K562 (cell line): ENCODE results near the gene GNG7. TPM values are rescaled to one million over a fixed set of nuclear protein-coding genes. Genes with fewer than 3 reads are reported as not detected.
A peak's percentile ranks its signal among the peaks of the same experiment; 100 is the strongest.

Experiments
- ATAC-seq: fragments of 200-7000 bp; cut with Tn5 transposase; 3 replicates; pipeline ENCODE4 v1.9.1; 2020; ENCODE audit warnings: moderate library complexity
- BruUV-seq: library from RNA; stranded (reverse); fragments of 400-500 nt; replicated peaks from 2 replicates; lab custom pipeline; 2021; lab: Mats Ljungman, UMichigan
- CTCF ChIA-PET: fragments of 300-600 bp; formaldehyde crosslinking; extraction: SDS; loops from one replicate; lab custom pipeline; 2021; ENCODE audit warnings: low intra/inter-chr PET ratio; lab: Yijun Ruan, JAX
- POLR2A ChIA-PET: fragments of 300-600, 350-650 bp; sonication (Branson Sonifier 250); formaldehyde crosslinking; extraction: SDS; loops from one replicate; lab custom pipeline; 2021; ENCODE audit warnings: antibody characterized with exemption, inconsistent platforms; lab: Yijun Ruan, JAX
- DNase-seq, 4 experiments: peaks; one replicate each; pipeline versions ENCODE4 v3.0.0 to v3.0.0-alpha.2; 2011 to 2018; ENCODE audit warnings: low spot score in 3 of 4, mixed read lengths in 3 of 4; ENCODE audit errors: extremely low read depth in 1 of 4
- FAIRE-seq: peaks from 2 replicates; lab custom pipeline; 2011; peaks lifted over from hg19 to GRCh38; lab: Jason Lieb, UNC
- H2AFZ ChIP-seq: 2 replicates; pipeline ENCODE4 v1.6.0; 2011; ENCODE audit warnings: low read depth, low read length, control low read depth, inconsistent platforms
- H3K27ac ChIP-seq: fragments of 200-600 bp; 3 replicates; pipeline ENCODE4 v1.8.0; 2011; ENCODE audit warnings: low read depth, mild to moderate bottlenecking, control low read depth, inconsistent platforms, low read length, moderate library complexity, mixed read lengths; ENCODE audit errors: extremely low read depth
- H3K27me3 ChIP-seq, 2 experiments: fragments of 300-600 bp in 1 of 2; 2 replicates in 1 of 2; 3 replicates in 1 of 2; pipeline versions ENCODE4 v1.6.0 to v1.8.0; 2011; ENCODE audit warnings: inconsistent platforms in 2 of 2, low read length in 2 of 2, mild to moderate bottlenecking in 1 of 2, mixed read lengths in 1 of 2, moderate library complexity in 1 of 2; ENCODE audit not compliant: control insufficient read depth in 2 of 2, insufficient read depth in 2 of 2
- H3K36me3 ChIP-seq: fragments of 300-600 bp; 3 replicates; pipeline ENCODE4 v1.8.0; 2011; ENCODE audit warnings: mild to moderate bottlenecking, low read length, inconsistent platforms; ENCODE audit not compliant: control insufficient read depth, insufficient read depth
- H3K4me1 ChIP-seq, 2 experiments: fragments of 200-600 bp in 1 of 2; replicated peaks in 1 of 2; 2 replicates in 1 of 2; 3 replicates in 1 of 2; pipeline versions ENCODE4 v1.5.1 to v1.8.0; 2011; ENCODE audit warnings: inconsistent platforms in 2 of 2, low read length in 2 of 2, mild to moderate bottlenecking in 1 of 2, mixed read lengths in 1 of 2, moderate library complexity in 1 of 2; ENCODE audit not compliant: control insufficient read depth in 2 of 2, insufficient read depth in 2 of 2
- H3K4me2 ChIP-seq: 2 replicates; pipeline ENCODE4 v1.6.1; 2011; ENCODE audit warnings: low read length, control low read depth, inconsistent platforms, mixed read lengths; ENCODE audit not compliant: insufficient read depth
- H3K4me3 ChIP-seq: fragments of 200-600 bp; sonication (generic), shearing (Covaris generic); 2 replicates; pipeline ENCODE4 v1.5.1; 2016; ENCODE audit warnings: control low read depth, inconsistent platforms
- H3K79me2 ChIP-seq: fragments of 200-600 bp; 3 replicates; pipeline ENCODE4 v1.8.0; 2011; ENCODE audit warnings: low read length, inconsistent platforms; ENCODE audit not compliant: control insufficient read depth, insufficient read depth
- H3K9ac ChIP-seq, 2 experiments: 2 replicates each; pipeline versions ENCODE4 v1.6.0 to v1.6.1; 2011; ENCODE audit warnings: low read depth in 2 of 2, low read length in 2 of 2, control low read depth in 1 of 2, inconsistent platforms in 1 of 2, mild to moderate bottlenecking in 1 of 2, mixed read lengths in 1 of 2; ENCODE audit not compliant: insufficient read depth in 1 of 2
- H3K9me1 ChIP-seq: one replicate; pipeline ENCODE4 v1.6.0; 2011; ENCODE audit warnings: inconsistent platforms, mild to moderate bottlenecking, low read length, moderate library complexity; ENCODE audit not compliant: control insufficient read depth, insufficient read depth
- H3K9me3 ChIP-seq: replicated peaks from 2 replicates; pipeline ENCODE4 v1.5.1; 2011; ENCODE audit warnings: low read depth, low read length, inconsistent platforms; ENCODE audit not compliant: control insufficient read depth, insufficient read depth
- H4K20me1 ChIP-seq: replicated peaks from 2 replicates; pipeline ENCODE4 v1.6.1; 2011; ENCODE audit warnings: low read length, inconsistent platforms, mixed read lengths; ENCODE audit not compliant: control insufficient read depth, insufficient read depth
- ARID1B ChIP-seq: fragments of 450-650 bp; IDR thresholded peaks from 2 replicates; pipeline ENCODE4 v1.6.1; 2016; ENCODE audit warnings: antibody characterized with exemption, mild to moderate bottlenecking, inconsistent platforms
- ARID2 ChIP-seq: fragments of 450-650 bp; IDR thresholded peaks from 2 replicates; pipeline ENCODE4 v1.6.1; 2017; ENCODE audit warnings: antibody characterized with exemption, mild to moderate bottlenecking
- CBFA2T3 ChIP-seq: fragments of 450-650 bp; IDR thresholded peaks from 2 replicates; pipeline ENCODE4 v1.6.1; 2017
- CC2D1A ChIP-seq: fragments of 450-650 bp; IDR thresholded peaks from 2 replicates; pipeline ENCODE4 v1.6.1; 2017; ENCODE audit warnings: mild to moderate bottlenecking
- CTBP1 ChIP-seq: fragments of 450-650 bp; IDR thresholded peaks from 2 replicates; pipeline ENCODE4 v1.6.1; 2016; ENCODE audit warnings: borderline replicate concordance
- CTCF ChIP-seq, 3 experiments: IDR thresholded peaks in 2 of 3; conservative IDR thresholded peaks in 1 of 3; 2 replicates each; pipeline ENCODE4 v1.5.1; 2011 to 2012; ENCODE audit warnings: low read length in 3 of 3, mild to moderate bottlenecking in 3 of 3, control low read depth in 2 of 3, improper control_type of control experiment in 1 of 3, inconsistent platforms in 1 of 3, low read depth in 1 of 3, mixed read lengths in 1 of 3, moderate library complexity in 1 of 3; ENCODE audit not compliant: insufficient read depth in 2 of 3
- FOXM1 ChIP-seq, 2 experiments: fragments of 450-650 bp in 1 of 2; sonication (generic) in 1 of 2; formaldehyde crosslinking in 1 of 2; IDR thresholded peaks; 2 replicates each; pipeline versions ENCODE4 v1.6.1 to v1.9.0; 2017 to 2022; ENCODE audit warnings: low read depth in 2 of 2, mild to moderate bottlenecking in 2 of 2, missing genetic modification reagents in 1 of 2, moderate library complexity in 1 of 2
- GMEB1 ChIP-seq: fragments of 250-450 bp; sonication (Bioruptor Pico); IDR thresholded peaks from 2 replicates; pipeline ENCODE4 v1.4.0; 2020; ENCODE audit warnings: mild to moderate bottlenecking
- MTA1 ChIP-seq: fragments of 450-650 bp; IDR thresholded peaks from 2 replicates; pipeline ENCODE4 v1.6.1; 2017; ENCODE audit warnings: borderline replicate concordance
- NFIC ChIP-seq: fragments of 450-650 bp; IDR thresholded peaks from 2 replicates; pipeline ENCODE4 v1.6.1; 2017; ENCODE audit warnings: mild to moderate bottlenecking, inconsistent platforms
- RAD21 ChIP-seq, 2 experiments: fragments of 250-450 bp in 1 of 2; fragments of 450-650 bp in 1 of 2; sonication (Bioruptor Pico) in 1 of 2; formaldehyde crosslinking in 1 of 2; IDR thresholded peaks in 1 of 2; conservative IDR thresholded peaks in 1 of 2; 2 replicates each; pipeline versions ENCODE4 v1.4.0 to v1.8.0; 2020 to 2022; ENCODE audit warnings: mild to moderate bottlenecking in 2 of 2, moderate library complexity in 1 of 2
- RAD51 ChIP-seq: fragments of 450-650 bp; IDR thresholded peaks from 2 replicates; pipeline ENCODE4 v1.7.1; 2016; ENCODE audit warnings: low read depth, mild to moderate bottlenecking, borderline replicate concordance
- TFAP4 ChIP-seq: sonication (generic); formaldehyde crosslinking; IDR thresholded peaks from 2 replicates; pipeline ENCODE4 v1.8.0; 2022; ENCODE audit warnings: missing genetic modification reagents, mild to moderate bottlenecking, moderate library complexity, borderline replicate concordance
- ZBTB7A ChIP-seq: IDR thresholded peaks from 2 replicates; pipeline ENCODE4 v1.6.1; 2011; ENCODE audit warnings: low read depth, mild to moderate bottlenecking, low read length, moderate library complexity, borderline replicate concordance; ENCODE audit not compliant: control insufficient read depth
- ZNF57 ChIP-seq: fragments of 450-650 bp; formaldehyde crosslinking; IDR thresholded peaks from 2 replicates; pipeline ENCODE4 v1.4.0; 2020; ENCODE audit warnings: mild to moderate bottlenecking, moderate library complexity
- ZNF77 ChIP-seq: fragments of 250-450 bp; sonication (Bioruptor Pico); IDR thresholded peaks from 2 replicates; pipeline ENCODE4 v1.5.0; 2020
- WGBS: fragments of 100-300 bp; shearing (Covaris generic); methylation state at CpG from one replicate; pipeline ENCODE4 v1.1.6; 2016; ENCODE audit warnings: low coverage, mixed read lengths; ENCODE audit not compliant: insufficient coverage; ENCODE audit errors: missing lambda C conversion rate; 5-methylcytosine and 5-hydroxymethylcytosine counted together
- in situ Hi-C: fragments of 300-500 bp; cut with MboI; formaldehyde crosslinking; loops from 4 replicates; pipeline ENCODE4 v1.15.0; 2018; ENCODE audit warnings: inconsistent platforms, mixed read lengths
- intact Hi-C: fragments of 100-400 bp; cut with micrococcal nuclease; formaldehyde crosslinking; loops from 2 replicates; pipeline ENCODE4 v1.14.2; 2022
- polyA plus RNA-seq, 8 experiments: library from polyadenylated mRNA; depleted of rRNA in 4 of 8; stranded (reverse) in 5 of 8; unstranded in 3 of 8; fragments of >200 nt; fragmentation: Nextera tagmentation in 2 of 8; fragmentation: Illumina TruSeq in 1 of 8; extraction: Ambion mirVana in 2 of 8; extraction: Trizol in 1 of 8; gene quantifications; 2 replicates each; pipeline versions ENCODE4 v1.2.1 to v1.2.3, GENCODE V29; 2011 to 2014; ENCODE audit warnings: inconsistent platforms in 1 of 8, missing spikeins in 1 of 8
- total RNA-seq, 7 experiments: library from RNA; depleted of rRNA in 6 of 7; stranded (reverse); fragments of >200 nt in 6 of 7; fragmentation: Illumina TruSeq in 2 of 7; extraction: Trizol in 2 of 7; gene quantifications; 2 replicates each; pipeline versions ENCODE4 v1.2.1 to v1.2.3, GENCODE V29; 2011 to 2021; ENCODE audit warnings: low replicate concordance in 1 of 7

Gene GNG7
- total and polyA plus RNA-seq, 9 of the 15 experiments (the other 6 are each of a cell fraction or from before 2014, with no cell fraction given) = 0.01 to 0.20 (median 0.06) TPM; not detected in 1

GRCh38 chr19:2636897-2637683, 65.4 kb downstream of the GNG7 start:
- Histone ChIP-seq H4K20me1 (no peaks in the 10 kb centered on the region; the same call in 1 of the 2 replicates), H3K4me1 (peaks cover 0 to 22% of the 10 kb centered on the region in 2 experiments; a peak in 2 of 5 replicates), H3K9me1 (no peaks in the 10 kb centered on the region), H3K4me2 (no peak overlapping the region), H3K27ac (no peak overlapping the region), H3K36me3 (no peaks in the 10 kb centered on the region), H3K9ac (peak overlapping the region in 1 of 2 experiments; percentile 71; a peak in 1 of 4 replicates), H2AFZ (no peak overlapping the region), H3K4me3 (no peak overlapping the region), H3K9me3 (no peaks in the 10 kb centered on the region), H3K79me2 (no peaks in the 10 kb centered on the region), H3K27me3 (peaks cover 0 to 35% of the 10 kb centered on the region in 2 experiments; a peak in 3 of 5 replicates)
- BruUV-seq = no TSS peak
- DNase-seq (peak; percentile 64 to 87 (median 84)), ATAC-seq (peak; percentile 91), FAIRE-seq (no peak)
- intact Hi-C loops = no loop called here
- 13% methylated on average over 25 of the region's 37 CpGs for WGBS
- CTCF ChIA-PET = interaction anchor here (0.5 to 1.3 kb wide), 6 partner anchors 25 to 924 kb away, joined by 3 to 11 read pairs (median 4); partner anchors contain the start of gene IZUMO4
- in situ Hi-C loops = no loop called here
- POLR2A ChIA-PET = interaction anchor here (0.6 to 1.7 kb wide), 4 partner anchors 18 to 485 kb away, joined by 3 to 9 read pairs (median 4); partner anchors contain the start of genes AP3D1 and GADD45B
- peak; percentile 22; the same call in 1 of the 2 replicates for TF ChIP-seq MTA1
- TF ChIP-seq CTCF (IDR thresholded peaks at IDR 0.05 in 2 of 3, conservative IDR thresholded peaks at IDR 0.05 in 1 of 3; ENCODE audit: insufficient read depth in 2 of 3, low read depth in 1 of 3, low read length in 3 of 3) = peak; percentile 77 to 95 (median 83)
- no peak for TF ChIP-seq FOXM1 (IDR thresholded peaks at IDR 0.05; ENCODE audit: low read depth)
- TF ChIP-seq FOXM1 (CRISPR knock-in tag; IDR thresholded peaks at IDR 0.05; ENCODE audit: low read depth) = no peak
- TF ChIP-seq GMEB1 (CRISPR knock-in tag) = no peak
- peak; percentile 62 for TF ChIP-seq CC2D1A
- TF ChIP-seq CBFA2T3 = no peak
- TF ChIP-seq ZNF77 (CRISPR knock-in tag) = no peak
- peak; percentile 49; the same call in 1 of the 2 replicates for TF ChIP-seq ZBTB7A
- no peak for TF ChIP-seq RAD51
- TF ChIP-seq TFAP4 (CRISPR knock-in tag) = peak; percentile 42; the same call in 1 of the 2 replicates
- TF ChIP-seq ARID1B = peak; percentile 22; the same call in 1 of the 2 replicates
- 0 out of 2 replicates have a peak, but pooled peaks have one; percentile 16 for TF ChIP-seq CTBP1
- peak; percentile 77 for TF ChIP-seq ARID2
- TF ChIP-seq RAD21 (CRISPR knock-in tag; conservative IDR thresholded peaks at IDR 0.05 in 1 of 2, IDR thresholded peaks at IDR 0.05 in 1 of 2) = peak; percentile 52 to 77
- TF ChIP-seq NFIC = peak; percentile 65
- TF ChIP-seq ZNF57 = no peak
